ENCODE data around the gene STRN3. TPM values are rescaled to one million over a fixed set of nuclear protein-coding genes. Genes with fewer than 3 reads are reported as not detected.

STRN3 gene
- total RNA-seq, 1 donor from 2014 or later: 42.7 TPM

- DNase-seq (ENCODE audit: low spot score): no peak
- H3K27ac Mint-ChIP-seq (ENCODE audit: unreplicated experiment): no peak overlapping the region
- no peaks in the 10 kb centered on the region for H3K27me3 Mint-ChIP-seq (ENCODE audit: unreplicated experiment)
- peaks cover 7% of the 10 kb centered on the region for H3K36me3 Mint-ChIP-seq (ENCODE audit: low read depth, unreplicated experiment)
- TF ChIP-seq CTCF (IDR thresholded peaks at IDR 0.05; ENCODE audit: unreplicated experiment): no peak
- H3K4me3 Mint-ChIP-seq (ENCODE audit: unreplicated experiment): no peak overlapping the region
- H3K9me3 Mint-ChIP-seq (ENCODE audit: unreplicated experiment): no peaks in the 10 kb centered on the region
- no peaks in the 10 kb centered on the region for H3K4me1 Mint-ChIP-seq (ENCODE audit: unreplicated experiment)
Measured at GRCh38 chr14:30896435-30896834, 129.7 kb downstream of the STRN3 start.

GRCh38 chr14:30894923-30895515 lies 131.2 kb downstream of the STRN3 start:
- H3K27ac Mint-ChIP-seq (ENCODE audit: unreplicated experiment): no peak overlapping the region
- peaks cover 7% of the 10 kb centered on the region for H3K36me3 Mint-ChIP-seq (ENCODE audit: low read depth, unreplicated experiment)
- H3K4me3 Mint-ChIP-seq (ENCODE audit: unreplicated experiment): no peak overlapping the region
- no peak for TF ChIP-seq CTCF (IDR thresholded peaks at IDR 0.05; ENCODE audit: unreplicated experiment)
- no peak for DNase-seq (ENCODE audit: low spot score)
- H3K4me1 Mint-ChIP-seq (ENCODE audit: unreplicated experiment): no peaks in the 10 kb centered on the region
- H3K27me3 Mint-ChIP-seq (ENCODE audit: unreplicated experiment): no peaks in the 10 kb centered on the region
- no peaks in the 10 kb centered on the region for H3K9me3 Mint-ChIP-seq (ENCODE audit: unreplicated experiment)

- Mint-ChIP-seq H3K4me1 (ENCODE audit: unreplicated experiment) (no peaks in the 10 kb centered on the region), H3K9me3 (ENCODE audit: unreplicated experiment) (no peaks in the 10 kb centered on the region), H3K36me3 (ENCODE audit: low read depth, unreplicated experiment) (peaks cover 7% of the 10 kb centered on the region), H3K27me3 (ENCODE audit: unreplicated experiment) (peaks cover 4% of the 10 kb centered on the region), H3K4me3 (ENCODE audit: unreplicated experiment) (no peak overlapping the region), H3K27ac (ENCODE audit: unreplicated experiment) (no peak overlapping the region)
- DNase-seq (ENCODE audit: low spot score): no peak
- no peak for TF ChIP-seq CTCF (IDR thresholded peaks at IDR 0.05; ENCODE audit: unreplicated experiment)
Measured at GRCh38 chr14:30893819-30894218, 132.4 kb downstream of the STRN3 start.

GRCh38 chr14:30889244-30889594 lies 137.0 kb downstream of the STRN3 start:
- no peak overlapping the region for H3K4me3 Mint-ChIP-seq (ENCODE audit: unreplicated experiment)
- peaks cover 4% of the 10 kb centered on the region for H3K4me1 Mint-ChIP-seq (ENCODE audit: unreplicated experiment)
- TF ChIP-seq CTCF (IDR thresholded peaks at IDR 0.05; ENCODE audit: unreplicated experiment): no peak
- H3K36me3 Mint-ChIP-seq (ENCODE audit: low read depth, unreplicated experiment): no peaks in the 10 kb centered on the region
- no peak overlapping the region for H3K27ac Mint-ChIP-seq (ENCODE audit: unreplicated experiment)
- H3K27me3 Mint-ChIP-seq (ENCODE audit: unreplicated experiment): peaks cover 4% of the 10 kb centered on the region
- DNase-seq (ENCODE audit: low spot score): no peak
- no peaks in the 10 kb centered on the region for H3K9me3 Mint-ChIP-seq (ENCODE audit: unreplicated experiment)

- no peak for TF ChIP-seq CTCF (IDR thresholded peaks at IDR 0.05; ENCODE audit: unreplicated experiment)
- Mint-ChIP-seq H3K27me3 (ENCODE audit: unreplicated experiment) (peaks cover 4% of the 10 kb centered on the region), H3K27ac (ENCODE audit: unreplicated experiment) (no peak overlapping the region), H3K9me3 (ENCODE audit: unreplicated experiment) (no peaks in the 10 kb centered on the region), H3K4me3 (ENCODE audit: unreplicated experiment) (no peak overlapping the region), H3K4me1 (ENCODE audit: unreplicated experiment) (peaks cover 4% of the 10 kb centered on the region), H3K36me3 (ENCODE audit: low read depth, unreplicated experiment) (no peaks in the 10 kb centered on the region)
- DNase-seq (ENCODE audit: low spot score): no peak
Measured at GRCh38 chr14:30888480-30889243, 137.5 kb downstream of the STRN3 start.
